Esophagus squamous epithelium (tissue), 4 donors: ENCODE results near the gene PBX3.

ENCODE experiments used
- CTCF ChIP-seq, 6 experiments: fragments of 450-650 bp in 4 of 6; fragments of 200-600 bp in 2 of 6; sonication (generic) in 2 of 6; IDR thresholded peaks; one replicate each; pipeline ENCODE4 v1.5.1; 2016 to 2019; ENCODE audit warnings: antibody characterized with exemption in 6 of 6, mild to moderate bottlenecking in 4 of 6, moderate library complexity in 4 of 6
- POLR2A ChIP-seq, 4 donors: fragments of 450-650 bp; IDR thresholded peaks; one replicate each; pipeline ENCODE4 v1.6.1; 2017; ENCODE audit warnings: antibody characterized with exemption in 4 of 4, mild to moderate bottlenecking in 4 of 4, moderate library complexity in 3 of 4

- no peak for TF ChIP-seq POLR2A (IDR thresholded peaks at IDR 0.05)
- TF ChIP-seq CTCF (IDR thresholded peaks at IDR 0.05): no peak
These were observed 14.7 kb downstream of the PBX3 start for GRCh38 chr9:125761676-125762450.
